GM21786 (cell line): ENCODE measurements around the gene TSPYL4.

Source experiments
- ATAC-seq: cut with Tn5 transposase; IDR thresholded peaks from one replicate; pipeline ENCODE4 v1.9.1; 2021; ENCODE audit not compliant: unreplicated experiment

TSPYL4 gene

DNA sequence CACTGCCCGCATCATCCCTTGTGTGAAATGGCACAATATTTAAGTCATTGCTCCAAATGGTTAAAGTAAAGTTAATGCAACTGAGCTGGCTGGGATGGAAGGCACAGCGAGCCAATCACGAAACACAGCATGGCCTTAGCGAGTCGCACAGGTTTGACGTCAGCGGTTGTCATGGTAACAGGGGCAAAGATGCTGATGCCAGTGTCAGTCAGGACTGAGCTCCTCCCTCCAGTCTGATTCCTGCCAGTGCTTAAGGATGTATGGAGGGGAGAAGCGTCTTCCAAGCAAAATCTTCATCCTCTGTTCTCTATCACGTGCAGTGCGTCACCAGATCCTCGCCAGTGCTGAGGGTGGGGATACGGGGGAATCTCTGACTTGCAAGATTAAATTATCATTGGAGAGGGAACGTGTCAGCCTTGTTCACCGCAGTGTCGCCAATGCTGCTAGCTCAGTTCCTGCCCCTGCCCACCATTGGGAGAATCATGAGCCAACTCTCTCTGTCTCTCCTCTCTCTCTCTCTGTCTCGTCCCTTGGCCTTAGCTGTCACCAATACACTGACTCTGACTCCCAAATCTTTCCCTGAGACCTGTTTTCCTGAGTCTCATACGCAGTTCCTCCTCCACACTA lies 24.5 kb downstream of the TSPYL4 start:
- ATAC-seq = no peak

- no peak for ATAC-seq
Measured at GRCh38 chr6:116223355-116223754, 30.5 kb downstream of the TSPYL4 start.

DNA sequence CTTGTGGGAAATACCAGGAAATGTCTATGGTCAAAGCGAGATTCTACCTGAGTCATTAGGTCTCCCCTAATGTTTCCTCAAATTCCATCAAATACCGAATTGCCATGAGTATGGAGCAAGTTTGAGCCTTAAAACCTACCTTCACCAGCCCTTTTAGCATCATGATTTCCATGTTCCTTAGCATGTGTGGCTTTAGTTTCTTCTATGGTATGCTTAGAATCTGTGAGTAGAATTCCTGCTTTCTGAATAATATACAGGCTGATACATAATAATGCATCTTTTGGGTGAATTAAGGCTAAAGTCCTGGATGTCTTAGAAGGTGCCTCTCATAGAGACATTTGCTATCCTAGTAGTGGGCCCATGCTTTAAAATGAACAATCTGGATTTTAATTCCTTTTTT lies 32.0 kb downstream of the TSPYL4 start:
- no peak for ATAC-seq

DNA sequence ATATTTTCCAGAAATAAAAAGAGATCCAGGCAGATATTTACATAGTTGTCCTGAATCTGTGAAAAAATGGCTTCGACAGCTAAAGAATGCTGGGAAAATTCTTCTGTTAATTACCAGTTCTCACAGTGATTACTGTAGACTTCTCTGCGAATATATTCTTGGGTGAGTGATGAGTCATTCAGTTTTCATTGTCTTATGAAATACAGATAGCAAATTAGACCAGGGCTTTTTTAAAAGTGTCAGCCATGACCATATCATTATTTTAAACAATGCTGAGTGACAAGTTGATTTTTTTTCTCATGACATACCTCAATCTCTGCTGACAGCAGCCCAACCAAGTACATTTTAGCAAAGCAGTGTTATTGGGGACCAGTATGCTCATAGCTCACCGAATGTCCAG lies 32.8 kb downstream of the TSPYL4 start:
- ATAC-seq = no peak

- ATAC-seq = no peak
Measured at GRCh38 chr6:116218866-116219265, 35.0 kb downstream of the TSPYL4 start.

DNA sequence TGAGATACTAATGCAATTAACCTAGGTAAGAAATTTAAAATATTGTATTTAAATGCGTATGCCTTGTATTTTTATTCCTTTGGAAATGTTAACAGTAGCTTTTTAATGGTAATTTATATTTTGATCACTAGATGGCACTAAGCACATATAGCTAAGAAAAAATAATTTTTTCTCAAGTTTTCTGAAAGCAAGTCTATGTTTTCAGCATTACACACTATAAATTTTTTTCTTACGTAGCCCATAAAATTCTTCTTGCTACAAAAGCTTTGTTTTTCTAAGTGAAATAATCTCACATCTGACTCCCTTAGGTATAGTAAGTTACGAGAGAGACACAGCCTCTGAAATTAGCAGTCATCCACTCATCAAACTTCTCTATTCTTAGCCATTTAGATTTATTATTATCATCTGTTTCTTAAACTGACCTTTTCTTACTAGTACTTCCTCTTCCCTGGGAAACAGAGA lies 35.7 kb downstream of the TSPYL4 start:
- no peak for ATAC-seq

- peak; percentile 67 for ATAC-seq
Measured at GRCh38 chr6:116217069-116217468, 36.8 kb downstream of the TSPYL4 start.

DNA sequence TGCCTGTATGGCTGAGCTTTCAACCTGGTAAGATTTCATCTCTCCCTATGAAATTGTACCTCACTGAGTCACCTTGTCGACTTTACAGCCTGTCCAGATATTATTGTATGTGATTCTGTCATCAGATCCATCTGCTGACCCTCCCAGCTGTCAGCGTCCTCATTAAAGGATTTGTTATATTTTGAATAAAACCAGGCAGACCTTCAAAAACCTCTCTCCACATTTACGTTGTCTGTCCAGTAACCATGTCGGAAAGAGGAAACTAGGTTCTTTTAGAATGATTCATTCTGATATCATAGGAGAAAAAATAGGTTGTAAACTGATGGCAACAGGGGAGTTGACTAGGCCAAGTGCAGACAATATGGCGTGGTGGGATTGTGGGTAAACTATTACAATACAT lies 38.5 kb downstream of the TSPYL4 start:
- ATAC-seq = no peak

- no peak for ATAC-seq
Measured at GRCh38 chr6:116214681-116215080, 39.2 kb downstream of the TSPYL4 start.

GRCh38 chr6:116210750-116211425 lies 43.0 kb downstream of the TSPYL4 start:
- no peak for ATAC-seq

GRCh38 chr6:116210316-116210715 lies 43.6 kb downstream of the TSPYL4 start:
- ATAC-seq = no peak

- no peak for ATAC-seq
Measured at GRCh38 chr6:116208056-116208785, 45.7 kb downstream of the TSPYL4 start.

- ATAC-seq = no peak
Measured at GRCh38 chr6:116206231-116206903, 47.5 kb downstream of the TSPYL4 start.

GRCh38 chr6:116205281-116205680 lies 48.6 kb downstream of the TSPYL4 start:
- no peak for ATAC-seq

DNA sequence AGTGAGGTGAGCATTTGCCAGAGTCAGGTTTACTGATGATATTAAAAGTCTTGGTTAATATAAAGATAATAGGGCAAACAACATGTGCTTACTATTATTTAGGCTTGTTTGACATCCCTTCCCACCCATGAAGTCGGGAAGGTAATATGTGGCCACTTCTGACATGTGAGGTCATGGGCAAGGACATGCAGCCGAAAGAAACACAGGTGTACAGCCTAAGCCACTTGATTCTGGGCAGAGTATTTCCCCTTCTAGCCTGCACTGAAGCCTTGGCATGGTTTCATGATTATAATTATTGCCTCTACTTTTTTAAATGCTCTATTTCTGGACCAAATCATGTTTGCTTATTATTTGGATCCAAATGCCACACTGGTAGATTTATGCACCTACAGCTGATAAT lies 52.3 kb downstream of the TSPYL4 start:
- ATAC-seq = no peak

- ATAC-seq = no peak
Measured at GRCh38 chr6:116200619-116201249, 53.1 kb downstream of the TSPYL4 start.
